ENCODE results near the gene ZFPM1.
A peak's percentile ranks its signal among the peaks of the same experiment; 100 is the strongest.
"Not testable (repeated sequence)": the region's sequence is repeated elsewhere in the genome, so short reads cannot be mapped to it uniquely, and the experiment has no call there.

The ZFPM1 gene

DNA sequence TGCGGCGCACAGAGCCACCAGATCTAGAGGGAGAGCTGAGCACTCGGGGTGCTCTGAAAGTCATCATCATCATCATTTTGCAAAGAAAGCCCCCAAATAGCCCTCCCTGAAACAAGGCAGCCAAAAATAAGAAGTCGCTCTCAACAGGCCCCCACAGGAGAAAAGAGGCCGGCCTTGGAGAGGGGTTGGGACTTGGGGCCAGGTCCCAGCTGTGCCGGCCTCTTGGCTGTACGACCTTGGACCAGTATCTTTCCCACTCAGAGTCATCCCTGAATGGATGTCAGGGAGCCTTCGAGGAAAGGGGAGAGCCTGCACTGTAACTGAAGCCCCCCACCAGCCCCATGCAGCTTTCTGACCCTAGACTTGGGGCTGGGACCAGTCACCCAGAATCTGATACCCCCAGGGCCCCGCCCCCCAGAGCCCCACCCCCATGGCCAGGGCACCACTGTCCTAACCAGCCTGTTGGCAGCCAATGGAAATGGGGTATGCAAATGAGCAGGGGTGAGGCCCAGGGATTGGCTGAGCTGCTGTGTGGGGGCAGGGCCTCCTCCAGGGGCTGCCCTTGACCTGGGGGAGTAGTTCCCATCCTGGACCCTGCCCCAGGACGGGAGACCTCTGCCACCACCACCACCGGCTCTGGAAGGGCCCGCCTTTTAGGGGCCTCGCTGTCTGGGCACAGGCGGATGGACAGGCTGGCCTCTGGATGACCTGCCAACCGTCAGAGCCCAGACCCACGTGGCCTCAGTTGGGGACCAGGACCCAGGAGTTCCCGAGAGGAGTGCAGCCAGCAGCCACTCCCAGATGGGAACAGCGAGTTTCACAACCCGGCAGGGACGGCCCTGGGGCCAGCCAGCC is 15.4 kb downstream of the ZFPM1 start:
- DNase-seq: peak; percentile 61

GRCh38 chr16:88469615-88470395 is 16.7 kb downstream of the ZFPM1 start:
- DNase-seq: no peak

DNA sequence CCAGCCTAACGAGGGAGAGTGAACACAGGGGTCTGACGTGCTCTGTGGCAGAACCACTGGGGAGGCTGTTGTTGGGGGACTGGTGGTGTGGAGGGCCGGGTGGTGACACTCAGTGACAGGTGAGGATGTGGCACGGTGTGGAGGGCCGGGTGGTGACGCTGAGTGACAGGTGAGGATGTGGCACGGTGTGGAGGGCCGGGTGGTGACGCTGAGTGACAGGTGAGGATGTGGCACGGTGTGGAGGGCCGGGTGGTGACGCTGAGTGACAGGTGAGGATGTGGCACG is 17.3 kb downstream of the ZFPM1 start:
- not testable (repeated sequence) for DNase-seq

DNA sequence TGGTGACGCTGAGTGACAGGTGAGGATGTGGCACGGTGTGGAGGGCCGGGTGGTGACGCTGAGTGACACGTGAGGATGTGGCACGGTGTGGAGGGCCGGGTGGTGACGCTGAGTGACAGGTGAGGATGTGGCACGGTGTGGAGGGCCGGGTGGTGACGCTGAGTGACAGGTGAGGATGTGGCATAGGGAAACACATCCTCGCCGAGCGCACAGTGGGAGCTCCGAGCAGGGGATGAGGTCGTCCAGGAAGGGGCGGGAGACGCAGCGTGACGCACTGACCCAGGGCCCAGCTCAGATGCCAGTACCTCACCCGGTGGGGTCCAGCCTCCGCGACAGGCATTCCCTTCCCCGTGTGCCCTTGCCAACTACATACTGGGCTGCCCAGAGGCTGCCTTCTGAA is 17.6 kb downstream of the ZFPM1 start:
- DNase-seq: not testable (repeated sequence)

DNA sequence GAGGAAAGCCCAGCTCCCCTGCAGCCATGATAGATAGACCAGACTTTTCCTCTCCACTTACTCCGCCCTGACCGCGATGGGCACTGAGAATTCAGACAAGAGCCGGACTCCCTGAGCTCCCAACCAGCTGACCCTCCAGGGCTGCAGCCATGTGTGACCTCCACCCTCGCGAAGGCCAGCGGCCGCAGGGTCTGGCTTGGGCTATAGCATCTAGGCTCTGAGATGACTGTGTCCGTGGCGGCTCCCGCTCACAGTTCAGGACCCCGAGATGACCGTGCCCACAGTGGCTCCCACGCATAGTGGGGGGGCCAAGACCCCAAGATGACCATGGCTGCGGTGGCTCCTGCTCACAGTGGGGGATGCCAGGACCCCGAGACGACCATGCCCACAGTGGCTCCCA is 18.0 kb downstream of the ZFPM1 start:
- DNase-seq: no peak

DNA sequence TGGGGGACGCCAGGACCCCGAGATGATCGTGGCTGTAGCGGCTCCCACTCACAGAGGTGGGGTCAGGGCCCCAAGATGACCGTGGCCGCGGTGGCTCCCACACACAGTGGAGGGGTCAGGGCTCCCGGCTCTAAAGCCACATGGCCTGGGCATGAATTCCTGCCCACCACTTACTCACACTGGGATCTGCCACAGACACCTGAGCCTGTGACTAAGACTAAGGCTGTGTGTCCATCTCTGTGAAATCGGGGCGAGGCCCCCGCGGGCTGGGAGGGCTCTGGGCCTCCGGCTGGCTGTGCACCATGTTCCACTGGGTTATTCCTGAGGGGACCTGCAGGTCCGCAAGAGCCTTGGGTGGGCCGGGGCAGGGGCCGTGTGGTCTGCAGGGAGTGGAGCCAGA is 18.5 kb downstream of the ZFPM1 start:
- no peak for DNase-seq

DNA sequence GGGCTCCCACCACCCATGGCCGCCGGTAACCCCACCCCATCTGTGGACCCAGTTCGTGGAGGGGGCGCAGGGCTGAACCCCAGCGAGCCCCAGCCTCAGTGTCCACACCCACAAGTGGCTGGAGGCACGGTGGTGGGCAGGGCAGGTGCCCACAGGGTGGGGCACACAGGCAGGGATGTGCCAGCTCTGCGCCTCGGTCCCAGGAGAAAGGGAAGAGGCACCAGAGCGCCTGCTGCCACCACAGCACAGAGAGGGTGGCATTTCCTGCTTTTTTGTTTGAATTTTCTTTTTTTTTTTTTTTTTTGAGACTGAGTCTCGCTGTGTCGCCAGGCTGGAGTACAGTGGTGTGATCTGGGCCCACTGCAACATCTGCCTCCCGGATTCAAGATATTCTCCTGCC is 19.0 kb downstream of the ZFPM1 start:
- no peak for DNase-seq

GRCh38 chr16:88472637-88473205 is 19.6 kb downstream of the ZFPM1 start:
- DNase-seq: no peak

GRCh38 chr16:88473666-88474534 is 20.8 kb downstream of the ZFPM1 start:
- DNase-seq: no peak

DNA sequence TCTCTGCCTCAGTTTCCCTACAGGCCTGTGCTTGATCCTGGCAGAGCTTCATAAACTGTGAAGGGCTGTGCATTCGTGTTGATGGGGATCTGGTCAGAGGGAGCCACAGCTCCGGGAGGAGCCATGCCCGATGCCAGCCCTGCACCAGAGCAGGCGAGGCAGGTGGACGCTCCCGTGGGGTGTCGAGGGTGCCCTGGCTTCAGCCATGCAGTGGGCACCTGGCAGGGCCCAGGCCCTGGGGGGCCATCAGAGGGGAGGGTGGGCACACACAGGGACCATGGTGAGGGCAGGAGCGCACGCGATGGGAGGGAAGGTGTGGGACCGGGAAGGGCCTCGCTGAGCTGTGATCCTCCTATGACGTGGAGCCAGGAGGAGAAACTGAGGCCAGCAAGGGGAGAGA is 22.0 kb downstream of the ZFPM1 start:
- DNase-seq: no peak

- peak; percentile 2 for DNase-seq
These were observed 23.1 kb downstream of the ZFPM1 start for GRCh38 chr16:88476203-88476602.

- no peak for DNase-seq
These were observed 23.8 kb downstream of the ZFPM1 start for GRCh38 chr16:88476817-88477397.

DNA sequence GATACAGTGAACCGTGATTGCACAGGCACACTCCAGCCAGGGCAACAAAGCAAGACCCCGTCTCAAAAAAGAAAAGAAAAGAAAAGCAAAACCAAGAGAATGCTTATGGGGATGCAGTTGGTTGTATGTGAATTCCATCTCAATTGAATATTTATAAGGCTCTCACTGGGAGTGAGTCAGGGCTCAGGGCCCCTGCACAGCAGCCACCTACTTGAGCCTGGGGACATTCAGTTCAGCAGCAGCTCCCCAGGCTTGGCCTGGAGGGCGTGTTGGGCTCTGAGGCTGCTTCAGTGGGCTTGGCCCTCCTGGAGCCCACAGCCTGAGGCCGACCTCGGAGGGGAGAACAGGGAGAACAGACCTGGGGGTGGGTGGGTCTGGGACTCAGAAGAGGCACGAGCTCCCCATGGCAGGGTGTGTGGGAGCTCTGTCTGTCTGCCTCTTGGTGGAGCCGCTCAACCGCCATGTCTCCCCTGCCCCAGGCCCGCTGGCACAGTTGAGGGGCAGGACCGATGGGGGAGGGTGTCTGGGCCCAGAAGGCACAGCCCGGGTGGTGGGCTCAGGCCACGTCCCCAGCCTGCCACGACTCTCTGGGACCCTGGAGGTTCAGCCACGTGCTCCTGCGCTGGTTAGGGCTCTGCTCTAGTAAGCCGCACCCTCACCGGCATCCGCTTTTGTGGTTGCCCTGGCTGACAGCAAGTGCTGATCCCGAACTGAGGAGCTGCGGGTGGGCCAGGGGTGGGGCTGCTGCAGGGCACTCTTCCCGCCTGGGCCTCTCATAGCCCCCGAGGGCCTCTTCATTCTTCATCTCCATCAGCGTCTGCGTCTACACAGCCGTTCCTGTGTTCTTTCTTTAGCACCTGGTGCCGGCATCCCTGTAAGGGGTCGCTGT is 24.8 kb downstream of the ZFPM1 start:
- DNase-seq: peak; percentile 85

- peak; percentile 23 for DNase-seq
These were observed 26.1 kb downstream of the ZFPM1 start for GRCh38 chr16:88478889-88479792.

DNA sequence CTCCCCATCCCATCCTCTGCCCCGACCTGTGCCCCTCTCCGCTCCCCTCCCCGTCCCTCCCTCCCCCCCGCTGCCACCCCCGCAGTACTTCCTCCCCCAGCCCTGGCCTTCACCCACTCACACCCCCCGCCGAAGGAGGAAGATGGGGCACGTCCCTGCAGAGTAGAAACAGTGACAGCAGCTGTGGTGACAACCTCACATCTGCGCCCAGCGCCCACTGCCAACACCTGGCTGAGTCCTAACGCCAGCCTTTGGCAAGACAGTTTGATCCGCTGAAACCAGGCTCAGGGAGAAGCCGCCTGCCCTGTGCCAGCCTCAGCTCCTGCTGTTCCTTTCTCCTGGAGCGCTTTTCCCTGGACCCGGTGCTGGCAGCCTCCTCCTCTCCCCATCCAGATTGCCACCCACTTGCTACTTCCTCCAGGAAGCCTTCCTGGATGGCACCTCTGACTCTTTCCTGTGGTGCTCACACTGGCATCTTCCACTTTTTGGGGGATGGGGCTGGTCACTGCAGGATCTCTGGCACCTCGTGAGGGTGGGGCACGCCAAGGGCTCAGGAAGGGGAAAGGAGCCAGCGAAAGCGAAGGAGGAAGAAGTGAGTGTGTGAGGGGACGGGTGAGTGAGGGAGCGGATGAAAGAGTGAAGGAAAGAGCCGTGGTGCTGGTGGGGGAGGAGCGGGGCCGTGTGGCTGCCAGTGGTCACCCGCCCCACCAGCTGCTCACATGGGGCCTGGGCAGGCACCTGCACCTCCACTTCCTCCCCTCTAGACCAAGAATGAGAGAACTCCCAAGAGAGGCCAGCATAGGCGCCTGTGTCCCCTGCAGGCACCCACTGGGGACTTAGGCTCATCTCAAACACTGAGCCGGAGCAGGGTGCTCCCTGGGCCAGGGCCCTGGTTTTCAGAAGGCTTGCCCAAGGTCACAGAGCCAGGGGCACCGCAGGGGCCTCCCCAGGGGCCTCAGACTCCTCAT is 27.0 kb downstream of the ZFPM1 start:
- peak; percentile 61 for DNase-seq

DNA sequence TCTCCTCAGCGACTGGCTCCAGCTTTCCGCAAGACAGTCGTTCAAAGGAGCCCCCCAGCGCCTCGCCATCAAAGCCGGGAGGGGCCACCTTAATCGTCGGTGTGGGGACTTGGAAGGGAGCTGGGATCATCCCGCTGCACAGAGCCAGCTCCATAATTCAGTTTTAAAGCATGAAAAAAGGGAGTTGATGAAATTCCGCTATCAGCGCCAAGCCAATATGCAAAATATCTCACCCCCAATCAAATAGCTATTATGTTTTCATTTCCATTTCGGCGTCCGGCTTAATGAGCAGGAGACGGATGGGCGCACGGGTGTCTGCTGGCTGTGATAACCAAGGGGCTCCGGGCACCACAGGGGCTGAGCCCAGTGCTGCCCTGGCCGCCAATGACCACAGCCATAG is 27.7 kb downstream of the ZFPM1 start:
- no peak for DNase-seq

- peak; percentile 66 for DNase-seq
These were observed 28.8 kb downstream of the ZFPM1 start for GRCh38 chr16:88481851-88482250.

DNA sequence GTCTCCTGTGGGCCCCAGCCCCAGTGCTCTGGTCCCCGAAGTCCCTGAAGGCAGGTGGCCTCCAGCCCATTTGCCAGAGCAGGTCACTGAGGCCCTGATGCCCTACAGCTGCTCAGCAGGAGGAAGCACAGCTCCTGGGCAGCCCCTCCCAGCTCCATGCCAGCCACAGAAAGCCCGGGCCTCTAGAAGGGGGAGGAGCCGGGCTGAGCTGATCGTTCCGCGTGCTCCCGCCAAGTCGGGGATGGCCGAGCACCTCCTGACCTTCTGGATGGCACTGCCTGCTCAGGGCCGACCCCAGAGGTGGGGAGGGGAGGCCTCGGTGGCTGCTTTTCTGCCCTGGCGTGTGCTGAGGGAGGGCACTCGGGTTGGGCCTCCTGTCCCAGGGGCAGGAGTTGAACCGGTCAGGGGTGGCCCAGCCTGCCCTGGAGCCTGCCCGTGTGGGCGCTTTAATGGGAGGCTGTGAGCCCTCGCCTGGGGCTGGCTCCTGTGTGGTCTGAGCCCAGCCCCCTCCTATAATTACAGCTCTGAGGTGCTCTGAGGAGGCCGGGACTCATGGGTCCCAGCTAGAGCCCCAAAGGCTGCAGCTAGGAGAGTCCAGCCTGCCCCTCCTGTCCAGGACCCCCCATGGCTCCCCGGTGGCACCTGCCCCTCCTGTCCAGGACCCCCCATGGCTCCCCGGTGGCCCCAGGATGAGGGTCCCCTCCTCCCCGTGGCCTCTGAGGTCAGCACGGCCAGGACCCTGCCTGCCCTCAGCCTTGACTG is 29.7 kb downstream of the ZFPM1 start:
- DNase-seq: peak; percentile 85

DNA sequence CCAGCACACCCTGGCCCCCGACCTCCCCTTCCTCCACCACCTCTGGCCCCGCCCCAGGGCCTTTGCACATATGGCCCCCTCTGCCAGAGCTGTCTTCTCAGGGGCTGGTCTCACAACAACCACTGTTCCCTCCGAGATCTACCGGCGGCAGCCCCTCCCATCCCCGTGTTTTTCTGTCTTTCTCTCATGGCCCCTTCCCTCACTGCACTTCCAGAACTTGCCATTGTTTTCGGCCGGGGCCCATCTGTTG is 30.2 kb downstream of the ZFPM1 start:
- DNase-seq: no peak

All from NCI-H69 (cell line).